DND-41 (cell line): ENCODE results near the gene CHRM5.

Experiments used
- ATAC-seq: fragments of 200-7000 bp; cut with Tn5 transposase; 3 replicates; pipeline ENCODE4 v1.9.1; 2021; ENCODE audit warnings: low read depth; ENCODE audit not compliant: insufficient read depth
- DNase-seq: peaks from one replicate; pipeline ENCODE4 v3.0.0-alpha.2; 2020
- H2AFZ ChIP-seq: 2 replicates; pipeline ENCODE4 v1.6.0; 2012; ENCODE audit warnings: low read depth, low read length
- H3K27ac ChIP-seq: 2 replicates; pipeline ENCODE4 v1.5.1; 2012; ENCODE audit warnings: low read length, inconsistent platforms
- H3K27me3 ChIP-seq: fragments of 200-600 bp; sonication (generic); 2 replicates; pipeline ENCODE4 v1.6.0; 2012; ENCODE audit warnings: low read length, mild to moderate bottlenecking, inconsistent platforms; ENCODE audit not compliant: insufficient read depth, poor library complexity
- H3K36me3 ChIP-seq: 2 replicates; pipeline ENCODE4 v1.5.1; 2012; ENCODE audit warnings: low read length, inconsistent platforms; ENCODE audit not compliant: insufficient read depth
- H3K4me1 ChIP-seq: 2 replicates; pipeline ENCODE4 v1.5.1; 2012; ENCODE audit warnings: mild to moderate bottlenecking, low read length; ENCODE audit not compliant: insufficient read depth
- H3K4me2 ChIP-seq: 2 replicates; pipeline ENCODE4 v1.6.0; 2012; ENCODE audit warnings: mild to moderate bottlenecking, moderate library complexity, low read length, inconsistent platforms; ENCODE audit not compliant: insufficient read depth
- H3K4me3 ChIP-seq, 2 experiments: fragments of 200-600 bp in 1 of 2; shearing (Covaris generic) in 1 of 2; 2 replicates each; pipeline ENCODE4 v1.5.1; 2012 to 2016; ENCODE audit warnings: inconsistent platforms in 2 of 2, low read length in 2 of 2, mild to moderate bottlenecking in 2 of 2, low read depth in 1 of 2, moderate library complexity in 1 of 2
- H3K79me2 ChIP-seq: 2 replicates; pipeline ENCODE4 v1.6.0; 2012; ENCODE audit warnings: low read length, inconsistent platforms; ENCODE audit not compliant: insufficient read depth
- H3K9ac ChIP-seq: 2 replicates; pipeline ENCODE4 v1.6.0; 2012; ENCODE audit warnings: low read depth, mild to moderate bottlenecking, inconsistent platforms, low read length, moderate library complexity
- H3K9me3 ChIP-seq: 2 replicates; pipeline ENCODE4 v1.5.1; 2012; ENCODE audit warnings: low read length, moderate library complexity, mild to moderate bottlenecking, inconsistent platforms; ENCODE audit not compliant: insufficient read depth, severe bottlenecking
- H4K20me1 ChIP-seq: 2 replicates; pipeline ENCODE4 v1.6.0; 2012; ENCODE audit warnings: low read length; ENCODE audit not compliant: insufficient read depth
- CTCF ChIP-seq: IDR thresholded peaks from 2 replicates; pipeline ENCODE4 v1.5.1; 2012; ENCODE audit warnings: borderline replicate concordance, low read length, moderate library complexity, mild to moderate bottlenecking; ENCODE audit not compliant: poor library complexity, severe bottlenecking; ENCODE audit errors: extremely low read depth
- EZH2 ChIP-seq: IDR thresholded peaks from 3 replicates; pipeline ENCODE4 v1.6.1; 2012; ENCODE audit warnings: borderline replicate concordance, low read depth, mild to moderate bottlenecking, moderate library complexity, low read length, inconsistent platforms; ENCODE audit not compliant: severe bottlenecking

Gene CHRM5

GRCh38 chr15:33964665-33965040, 3.6 kb upstream of the CHRM5 start:
- Histone ChIP-seq H2AFZ (no peak overlapping the region), H3K27me3 (no peaks in the 10 kb centered on the region), H4K20me1 (no peaks in the 10 kb centered on the region), H3K36me3 (no peaks in the 10 kb centered on the region), H3K79me2 (no peaks in the 10 kb centered on the region), H3K27ac (no peak overlapping the region), H3K4me1 (no peaks in the 10 kb centered on the region), H3K4me2 (no peak overlapping the region), H3K9me3 (no peaks in the 10 kb centered on the region), H3K4me3 (no peak overlapping the region), H3K9ac (no peak overlapping the region)
- no peak for TF ChIP-seq CTCF
- TF ChIP-seq EZH2: no peak
- DNase-seq (no peak), ATAC-seq (no peak)

- no peak overlapping the region for H3K9ac ChIP-seq
- H3K4me3 ChIP-seq: no peak overlapping the region
- no peak overlapping the region for H2AFZ ChIP-seq
- DNase-seq (no peak), ATAC-seq (no peak)
- no peak for TF ChIP-seq EZH2
- no peak for TF ChIP-seq CTCF
- no peak overlapping the region for H3K27ac ChIP-seq
- H3K9me3 ChIP-seq: no peaks in the 10 kb centered on the region
- no peaks in the 10 kb centered on the region for H3K36me3 ChIP-seq
- no peaks in the 10 kb centered on the region for H3K79me2 ChIP-seq
- no peaks in the 10 kb centered on the region for H4K20me1 ChIP-seq
- no peaks in the 10 kb centered on the region for H3K27me3 ChIP-seq
- H3K4me2 ChIP-seq: no peak overlapping the region
- H3K4me1 ChIP-seq: no peaks in the 10 kb centered on the region
Measured at GRCh38 chr15:33968821-33969220, 524 bp downstream of the CHRM5 start.

DNA sequence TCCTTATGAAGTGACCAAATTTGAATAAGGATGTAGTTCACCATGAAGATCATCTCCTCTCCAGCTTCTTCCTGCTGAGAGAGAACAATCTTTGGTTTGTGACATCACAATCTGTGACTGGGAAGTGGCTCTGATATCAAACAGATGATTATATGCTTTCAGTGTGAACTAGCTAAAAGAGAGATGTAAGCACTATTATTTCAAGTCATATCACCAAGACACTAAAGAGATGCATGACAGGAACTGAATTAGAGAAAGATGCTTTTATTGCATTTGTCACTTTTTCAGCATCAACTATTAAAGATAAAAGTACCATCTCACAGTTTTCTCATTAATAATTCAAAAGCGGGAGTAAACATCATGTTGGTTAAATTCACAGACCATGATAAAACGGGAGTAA, 3.5 kb downstream of the CHRM5 start:
- H3K79me2 ChIP-seq: no peaks in the 10 kb centered on the region
- no peaks in the 10 kb centered on the region for H3K27me3 ChIP-seq
- no peak overlapping the region for H2AFZ ChIP-seq
- no peak for ATAC-seq
- no peaks in the 10 kb centered on the region for H3K4me1 ChIP-seq
- TF ChIP-seq EZH2 (no peak), CTCF (no peak)
- H3K9me3 ChIP-seq: no peaks in the 10 kb centered on the region
- no peak overlapping the region for H3K4me3 ChIP-seq
- H3K4me2 ChIP-seq: no peak overlapping the region
- H4K20me1 ChIP-seq: no peaks in the 10 kb centered on the region
- no peaks in the 10 kb centered on the region for H3K36me3 ChIP-seq
- no peak for DNase-seq
- no peak overlapping the region for H3K9ac ChIP-seq
- H3K27ac ChIP-seq: no peak overlapping the region

DNA sequence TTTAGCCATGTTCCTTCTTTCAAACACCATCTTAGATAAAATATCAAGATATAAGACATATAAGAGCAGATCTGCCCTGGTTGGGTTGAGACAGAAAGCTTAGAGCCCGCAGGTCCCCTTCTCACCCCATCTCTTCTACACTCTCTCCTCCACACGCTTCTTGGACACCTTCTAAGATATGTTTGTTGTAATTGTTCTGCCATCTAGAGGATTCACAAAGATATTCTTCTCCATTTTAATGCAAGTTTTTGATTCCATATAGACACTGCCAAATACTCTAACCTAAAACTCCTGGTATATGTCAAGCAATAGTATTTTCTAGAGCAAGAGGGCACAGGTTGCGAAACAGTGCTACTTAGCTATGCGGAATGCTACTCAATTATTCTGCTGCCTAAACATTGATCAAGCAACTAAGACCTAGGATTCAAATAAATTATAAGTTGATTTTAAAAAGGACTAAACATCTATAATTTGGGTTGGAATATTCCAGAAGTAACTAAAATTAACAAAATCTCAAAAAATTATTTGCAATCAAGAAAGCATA, 6.8 kb downstream of the CHRM5 start:
- no peaks in the 10 kb centered on the region for H3K36me3 ChIP-seq
- DNase-seq: no peak
- no peaks in the 10 kb centered on the region for H3K27me3 ChIP-seq
- H3K4me2 ChIP-seq: no peak overlapping the region
- H3K79me2 ChIP-seq: no peaks in the 10 kb centered on the region
- H3K4me1 ChIP-seq: no peaks in the 10 kb centered on the region
- no peak overlapping the region for H2AFZ ChIP-seq
- H3K9me3 ChIP-seq: no peaks in the 10 kb centered on the region
- TF ChIP-seq EZH2: no peak
- no peak for TF ChIP-seq CTCF
- no peak for ATAC-seq
- no peak overlapping the region for H3K9ac ChIP-seq
- no peaks in the 10 kb centered on the region for H4K20me1 ChIP-seq
- H3K27ac ChIP-seq: no peak overlapping the region
- H3K4me3 ChIP-seq: no peak overlapping the region
